ENCODE results near the gene RHEX. TPM values are rescaled to one million over a fixed set of nuclear protein-coding genes. Genes with fewer than 3 reads are reported as not detected.
A peak's percentile ranks its signal among the peaks of the same experiment; 100 is the strongest.

Gene RHEX
- total and polyA plus RNA-seq, 2 of the 13 experiments (the other 11 are each of a cell fraction or from before 2014, with no cell fraction given): 1.4 to 2.7 TPM

- TF ChIP-seq, protein P1, sequence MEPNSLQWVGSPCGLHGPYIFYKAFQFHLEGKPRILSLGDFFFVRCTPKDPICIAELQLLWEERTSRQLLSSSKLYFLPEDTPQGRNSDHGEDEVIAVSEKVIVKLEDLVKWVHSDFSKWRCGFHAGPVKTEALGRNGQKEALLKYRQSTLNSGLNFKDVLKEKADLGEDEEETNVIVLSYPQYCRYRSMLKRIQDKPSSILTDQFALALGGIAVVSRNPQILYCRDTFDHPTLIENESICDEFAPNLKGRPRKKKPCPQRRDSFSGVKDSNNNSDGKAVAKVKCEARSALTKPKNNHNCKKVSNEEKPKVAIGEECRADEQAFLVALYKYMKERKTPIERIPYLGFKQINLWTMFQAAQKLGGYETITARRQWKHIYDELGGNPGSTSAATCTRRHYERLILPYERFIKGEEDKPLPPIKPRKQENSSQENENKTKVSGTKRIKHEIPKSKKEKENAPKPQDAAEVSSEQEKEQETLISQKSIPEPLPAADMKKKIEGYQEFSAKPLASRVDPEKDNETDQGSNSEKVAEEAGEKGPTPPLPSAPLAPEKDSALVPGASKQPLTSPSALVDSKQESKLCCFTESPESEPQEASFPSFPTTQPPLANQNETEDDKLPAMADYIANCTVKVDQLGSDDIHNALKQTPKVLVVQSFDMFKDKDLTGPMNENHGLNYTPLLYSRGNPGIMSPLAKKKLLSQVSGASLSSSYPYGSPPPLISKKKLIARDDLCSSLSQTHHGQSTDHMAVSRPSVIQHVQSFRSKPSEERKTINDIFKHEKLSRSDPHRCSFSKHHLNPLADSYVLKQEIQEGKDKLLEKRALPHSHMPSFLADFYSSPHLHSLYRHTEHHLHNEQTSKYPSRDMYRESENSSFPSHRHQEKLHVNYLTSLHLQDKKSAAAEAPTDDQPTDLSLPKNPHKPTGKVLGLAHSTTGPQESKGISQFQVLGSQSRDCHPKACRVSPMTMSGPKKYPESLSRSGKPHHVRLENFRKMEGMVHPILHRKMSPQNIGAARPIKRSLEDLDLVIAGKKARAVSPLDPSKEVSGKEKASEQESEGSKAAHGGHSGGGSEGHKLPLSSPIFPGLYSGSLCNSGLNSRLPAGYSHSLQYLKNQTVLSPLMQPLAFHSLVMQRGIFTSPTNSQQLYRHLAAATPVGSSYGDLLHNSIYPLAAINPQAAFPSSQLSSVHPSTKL (CRISPR knock-in tag; IDR thresholded peaks at IDR 0.05): peak; percentile 70
- TF ChIP-seq ZMYM4 (CRISPR knock-in tag; IDR thresholded peaks at IDR 0.05) (peak; percentile 66; the same call in 1 of the 2 replicates), SAP130 (CRISPR knock-in tag; IDR thresholded peaks at IDR 0.05; ENCODE audit: low read depth) (peak; percentile 72), ZNF331 (CRISPR knock-in tag; IDR thresholded peaks at IDR 0.05) (peak; percentile 60; the same call in 1 of the 2 replicates), NFAT5 (CRISPR knock-in tag; IDR thresholded peaks at IDR 0.05) (0 out of 2 replicates have a peak, but pooled peaks have one; percentile 27), KLF12 (CRISPR knock-in tag; IDR thresholded peaks at IDR 0.05; ENCODE audit: borderline replicate concordance) (0 out of 2 replicates have a peak, but pooled peaks have one; percentile 29), KDM5B (CRISPR knock-in tag; IDR thresholded peaks at IDR 0.05; ENCODE audit: borderline replicate concordance) (peak; percentile 83; the same call in 1 of the 2 replicates), ZNF768 (CRISPR knock-in tag; IDR thresholded peaks at IDR 0.05) (peak; percentile 41; the same call in 1 of the 2 replicates), ESRRA (CRISPR knock-in tag; IDR thresholded peaks at IDR 0.05; ENCODE audit: low read depth) (0 out of 2 replicates have a peak, but pooled peaks have one; percentile 24), HOMEZ (CRISPR knock-in tag; IDR thresholded peaks at IDR 0.05; ENCODE audit: low read depth) (peak; percentile 33; the same call in 1 of the 2 replicates), ELF3 (CRISPR knock-in tag; IDR thresholded peaks at IDR 0.05) (peak; percentile 74), NFYB (CRISPR knock-in tag; IDR thresholded peaks at IDR 0.05) (peak; percentile 83), HOXA5 (CRISPR knock-in tag; IDR thresholded peaks at IDR 0.05) (peak; percentile 68; the same call in 1 of the 2 replicates)
- TF ChIP-seq, protein P2, sequence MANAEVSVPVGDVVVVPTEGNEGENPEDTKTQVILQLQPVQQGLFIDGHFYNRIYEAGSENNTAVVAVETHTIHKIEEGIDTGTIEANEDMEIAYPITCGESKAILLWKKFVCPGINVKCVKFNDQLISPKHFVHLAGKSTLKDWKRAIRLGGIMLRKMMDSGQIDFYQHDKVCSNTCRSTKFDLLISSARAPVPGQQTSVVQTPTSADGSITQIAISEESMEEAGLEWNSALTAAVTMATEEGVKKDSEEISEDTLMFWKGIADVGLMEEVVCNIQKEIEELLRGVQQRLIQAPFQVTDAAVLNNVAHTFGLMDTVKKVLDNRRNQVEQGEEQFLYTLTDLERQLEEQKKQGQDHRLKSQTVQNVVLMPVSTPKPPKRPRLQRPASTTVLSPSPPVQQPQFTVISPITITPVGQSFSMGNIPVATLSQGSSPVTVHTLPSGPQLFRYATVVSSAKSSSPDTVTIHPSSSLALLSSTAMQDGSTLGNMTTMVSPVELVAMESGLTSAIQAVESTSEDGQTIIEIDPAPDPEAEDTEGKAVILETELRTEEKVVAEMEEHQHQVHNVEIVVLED (CRISPR knock-in tag; IDR thresholded peaks at IDR 0.05; ENCODE audit: borderline replicate concordance): 0 out of 2 replicates have a peak, but pooled peaks have one; percentile 35
- TF ChIP-seq, protein P3, sequence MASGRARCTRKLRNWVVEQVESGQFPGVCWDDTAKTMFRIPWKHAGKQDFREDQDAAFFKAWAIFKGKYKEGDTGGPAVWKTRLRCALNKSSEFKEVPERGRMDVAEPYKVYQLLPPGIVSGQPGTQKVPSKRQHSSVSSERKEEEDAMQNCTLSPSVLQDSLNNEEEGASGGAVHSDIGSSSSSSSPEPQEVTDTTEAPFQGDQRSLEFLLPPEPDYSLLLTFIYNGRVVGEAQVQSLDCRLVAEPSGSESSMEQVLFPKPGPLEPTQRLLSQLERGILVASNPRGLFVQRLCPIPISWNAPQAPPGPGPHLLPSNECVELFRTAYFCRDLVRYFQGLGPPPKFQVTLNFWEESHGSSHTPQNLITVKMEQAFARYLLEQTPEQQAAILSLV (CRISPR knock-in tag; IDR thresholded peaks at IDR 0.05; ENCODE audit: borderline replicate concordance): 0 out of 2 replicates have a peak, but pooled peaks have one; percentile 35
Observed at GRCh38 chr1:206052919-206053610, at the start of gene RHEX (continued).

All from HepG2 (cell line).